KBM-7 (cell line): ENCODE measurements around the gene CISH.

Experiments used
- DNase-seq: peaks from one replicate; pipeline ENCODE4 v3.0.0-alpha.2; 2015
- in situ Hi-C: fragments of 300-500 bp; cut with MboI; formaldehyde crosslinking; loops from 2 replicates; pipeline ENCODE4 v1.14.3; 2020; ENCODE audit warnings: low sequenced_read_pairs, low pct_unique_long_range_greater_than_20kb, mixed read lengths

Gene CISH

DNA sequence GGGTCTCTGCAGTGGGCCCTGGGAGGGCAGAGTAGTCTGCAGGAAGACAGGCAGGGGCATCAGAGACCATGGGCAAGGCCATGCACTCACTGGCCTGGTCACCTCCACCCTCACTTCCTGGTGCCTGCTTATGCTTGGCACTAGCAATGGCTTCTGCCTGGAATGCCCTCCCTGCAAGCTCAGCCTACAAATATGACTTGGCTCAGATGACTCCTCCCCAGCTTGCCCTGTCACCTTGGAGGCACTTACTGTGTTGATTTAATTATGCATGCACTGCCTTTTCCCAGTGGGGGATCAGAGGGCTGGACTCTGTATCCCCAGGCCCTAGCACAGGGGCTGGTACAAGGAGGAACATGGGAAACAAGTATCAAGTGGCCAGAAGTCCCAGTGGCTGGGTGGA is 51.9 kb downstream of the CISH start:
- DNase-seq = no peak
- in situ Hi-C loops = no loop called here

DNA sequence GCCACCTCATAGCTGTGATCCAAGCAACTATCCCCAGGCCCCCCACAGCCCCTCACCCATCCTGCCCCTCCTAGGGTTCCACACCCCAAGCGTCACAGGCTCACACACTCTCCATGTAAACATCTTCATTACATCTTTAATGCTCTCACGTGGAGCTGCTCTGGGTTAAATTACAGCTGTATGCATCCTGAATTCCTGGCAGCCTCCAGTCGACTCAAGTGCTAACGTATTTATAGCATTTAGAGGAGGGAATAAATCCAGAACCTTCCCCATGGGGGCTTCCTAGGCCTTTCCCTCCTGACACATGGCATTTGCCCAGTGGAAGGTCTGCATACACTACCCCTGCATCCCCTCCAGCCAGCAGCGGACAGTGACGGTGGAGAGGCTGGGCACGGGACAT is 53.7 kb downstream of the CISH start:
- no peak for DNase-seq
- in situ Hi-C loops = no loop called here

DNA sequence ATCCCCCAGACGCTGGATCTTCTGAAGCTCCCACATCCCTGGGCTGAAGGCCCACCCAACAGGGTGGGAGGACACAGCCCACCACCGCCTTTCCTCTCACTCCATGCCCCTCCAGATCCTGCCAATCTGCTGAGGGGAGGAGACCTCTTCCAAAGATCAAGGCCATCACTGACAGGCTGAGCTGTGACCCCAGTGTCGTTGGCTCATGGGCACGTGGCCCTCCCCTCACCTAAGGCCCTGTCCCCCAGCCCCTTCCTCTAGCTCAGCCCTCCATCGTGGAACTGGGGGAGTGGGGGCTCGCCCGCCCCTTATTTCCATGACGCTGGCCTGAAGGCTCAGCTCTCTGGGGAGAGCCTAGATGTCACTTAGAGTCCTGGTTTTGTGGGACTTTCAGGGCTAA is 54.5 kb downstream of the CISH start:
- in situ Hi-C loops = no loop called here
- no peak for DNase-seq
